CD4-positive, alpha-beta T cell treated with Interferon gamma for 1 hour (primary cell): Measurements from ENCODE around the gene IL2RG.

Experiments used
- DNase-seq: peaks from one replicate; pipeline ENCODE4 v3.0.0-alpha.2; 2020

IL2RG gene

DNA sequence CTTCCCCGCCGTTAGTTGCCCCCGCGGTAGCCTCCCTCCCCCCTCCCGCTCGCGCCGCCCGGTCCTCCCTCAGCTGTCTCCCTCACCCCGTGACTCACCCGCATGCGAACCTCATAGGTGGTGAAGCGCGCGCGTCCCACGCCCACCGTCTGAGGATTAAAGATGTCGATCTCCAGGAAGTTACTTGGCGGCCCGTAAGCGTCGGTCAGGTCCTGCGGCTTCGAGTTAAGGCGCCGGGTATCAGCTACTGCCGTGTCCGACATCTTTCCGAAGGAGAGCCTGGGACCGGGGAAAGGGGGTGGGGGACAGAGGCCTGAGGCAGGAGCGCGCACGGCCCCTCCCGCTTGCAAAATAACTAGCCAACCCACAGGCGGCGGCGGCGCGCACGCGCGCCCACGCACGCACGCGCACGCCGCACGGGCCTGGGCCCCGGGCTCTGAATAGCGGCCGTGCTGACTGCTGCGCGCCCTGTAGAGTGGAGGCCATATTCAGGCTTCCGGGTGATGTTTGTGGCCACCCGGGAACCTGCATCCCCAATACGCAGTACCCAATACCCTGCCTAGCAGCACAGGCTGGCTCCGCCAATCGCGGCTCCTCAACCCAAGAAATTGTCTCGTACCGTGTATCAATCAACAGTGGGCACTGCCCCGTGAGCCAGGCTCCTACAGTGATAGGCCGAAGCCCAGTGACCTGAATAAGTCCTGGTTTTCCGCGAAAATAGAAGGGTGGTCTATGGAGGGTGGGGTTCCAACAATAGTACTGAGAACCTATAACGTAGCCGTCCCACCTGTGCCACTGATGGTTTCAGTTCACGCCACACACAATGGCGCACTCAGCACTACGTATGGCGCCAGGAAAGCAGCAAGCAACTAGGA is 43.1 kb downstream of the IL2RG start, which contains the start of gene SNX12:
TSS of gene SNX12 (minus strand) at position 291 of the 875 bp plus-strand sequence. CDS start at position 263, 28 bp downstream.
- peak; percentile 92 for DNase-seq

GRCh38 chrX:71067712-71068043 is 43.7 kb downstream of the IL2RG start:
- DNase-seq: no peak

GRCh38 chrX:71067089-71067488 is 44.3 kb downstream of the IL2RG start:
- no peak for DNase-seq

GRCh38 chrX:71060127-71060526 is 51.2 kb downstream of the IL2RG start:
- DNase-seq: no peak

DNA sequence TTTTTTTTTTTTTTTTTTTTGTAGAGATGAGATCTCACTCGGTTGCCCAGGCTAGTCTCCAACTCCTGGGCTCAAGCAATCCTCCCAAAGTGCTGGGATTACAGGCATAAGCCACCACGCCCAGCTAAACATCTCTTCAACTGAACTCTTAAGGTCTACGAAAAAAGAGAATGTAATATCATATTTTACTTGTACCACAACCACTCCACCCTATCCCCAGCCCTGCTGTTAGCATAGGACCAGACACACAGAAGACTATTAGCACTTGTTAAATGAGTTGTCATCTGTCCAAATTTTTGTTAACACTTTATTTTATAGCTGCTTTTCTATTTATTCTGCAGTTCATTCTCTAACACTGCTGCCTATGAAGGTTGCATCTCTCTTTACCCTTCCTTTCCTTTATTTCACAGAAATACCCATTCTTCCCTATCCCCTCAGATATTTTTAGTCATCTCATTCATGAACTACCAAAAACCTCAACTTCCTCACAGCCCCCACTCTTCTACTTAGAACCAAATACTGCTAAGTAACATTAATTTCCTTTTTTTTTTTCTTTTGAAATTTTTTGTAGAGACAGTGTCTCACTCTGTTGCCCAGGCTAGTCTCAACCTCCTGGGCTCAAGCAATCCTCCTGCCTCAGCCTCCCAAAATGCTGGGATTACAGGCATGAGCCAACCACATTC is 53.4 kb downstream of the IL2RG start:
- DNase-seq: no peak
